GM21447 (cell line): ENCODE data around the gene MTREX.

Source experiments
- ATAC-seq: cut with Tn5 transposase; IDR thresholded peaks from one replicate; pipeline ENCODE4 v1.9.1; 2021; ENCODE audit not compliant: unreplicated experiment

Gene MTREX

GRCh38 chr5:55470282-55470681, 162.5 kb downstream of the MTREX start:
- ATAC-seq: no peak

GRCh38 chr5:55471468-55471867, 163.7 kb downstream of the MTREX start:
- no peak for ATAC-seq

DNA sequence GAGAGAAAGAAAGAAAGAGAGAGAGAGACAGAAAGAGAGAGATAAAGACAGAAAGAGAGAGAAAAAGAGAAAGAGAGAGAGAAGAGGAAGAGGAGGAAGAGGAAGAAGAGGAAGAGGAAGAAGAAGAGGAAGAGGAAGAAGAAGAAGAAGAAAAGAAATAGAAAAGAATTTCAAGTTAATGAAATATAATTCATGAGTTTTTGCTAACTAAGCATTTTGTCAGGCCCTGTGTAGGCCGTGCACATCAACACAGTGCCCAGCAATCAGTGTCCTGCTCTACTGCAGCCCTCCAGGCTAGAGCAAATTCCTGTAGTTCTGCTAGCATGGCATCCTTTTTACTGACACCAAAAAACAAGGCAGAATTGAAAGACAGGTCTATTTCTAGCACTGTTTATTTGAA, 164.9 kb downstream of the MTREX start:
- no peak for ATAC-seq
